Measurements from ENCODE around the gene LZTR1. TPM values are rescaled to one million over a fixed set of nuclear protein-coding genes. Genes with fewer than 3 reads are reported as not detected.

The LZTR1 gene
- total and polyA plus RNA-seq, 2 experiments from 2014 or later = 9.2 to 39.9 TPM

DNA sequence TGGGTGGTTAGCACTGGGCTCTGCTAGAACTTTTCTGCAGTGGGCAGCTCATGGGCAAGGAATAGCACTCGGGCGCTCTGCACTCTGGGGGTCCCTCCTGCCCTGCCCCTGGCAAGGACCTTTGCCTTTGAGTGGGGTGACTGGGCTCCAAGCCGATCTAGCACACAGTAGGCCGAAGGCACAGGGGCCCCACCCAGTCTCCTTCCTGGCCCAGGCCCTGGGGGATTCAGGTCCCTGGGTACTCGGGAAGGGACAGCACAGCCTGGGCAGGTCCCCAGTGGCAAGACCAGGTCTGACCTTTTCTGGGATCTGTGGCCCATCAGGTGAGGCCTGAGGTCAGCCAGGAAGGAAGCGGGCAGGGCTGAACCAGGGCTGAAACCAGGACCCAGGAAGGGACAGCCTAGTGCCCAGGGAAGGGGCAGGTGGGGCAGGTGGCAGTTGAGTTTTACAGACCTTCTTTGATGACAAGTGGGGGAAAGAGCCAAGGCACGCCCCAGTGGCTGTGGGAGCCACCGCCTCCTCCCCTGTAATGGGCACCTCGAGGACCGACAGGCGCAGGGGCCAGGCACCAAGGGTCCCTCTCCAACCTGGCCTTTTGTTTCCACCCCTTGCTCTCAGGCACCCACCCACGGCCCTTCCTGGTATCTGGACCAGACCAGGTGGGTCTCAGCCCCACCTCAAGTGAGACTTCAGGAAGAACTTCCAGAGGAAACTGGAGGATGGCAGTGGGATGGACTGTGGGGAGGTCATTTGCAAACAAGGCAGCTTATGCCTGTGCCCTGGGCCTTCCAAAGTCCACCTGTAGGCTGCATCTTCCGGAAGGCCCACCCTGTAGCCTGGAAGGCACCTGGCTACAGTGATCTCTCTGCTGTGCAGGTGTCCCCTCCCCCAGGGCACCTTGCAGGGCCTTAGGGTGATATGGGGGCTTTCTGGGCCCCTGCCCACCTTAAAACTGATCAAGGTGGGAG lies 15.9 kb upstream of the LZTR1 start:
- H3K4me1 Mint-ChIP-seq = peaks cover 22% of the 10 kb centered on the region
- H3K27ac Mint-ChIP-seq = no peak overlapping the region
- no peaks in the 10 kb centered on the region for H3K9me2 ChIP-seq (ENCODE audit: insufficient read depth)
- peak overlapping the region; percentile 59; the same call in 1 of the 3 replicates for H3K4me3 Mint-ChIP-seq
- no peak overlapping the region for H3K4me3 ChIP-seq
- peaks cover 3% of the 10 kb centered on the region; the same call in 1 of the 2 replicates for H3K4me1 ChIP-seq (ENCODE audit: insufficient read depth)
- no peak overlapping the region for H2AFZ ChIP-seq
- no peaks in the 10 kb centered on the region for H3F3A ChIP-seq (replicated peaks; ENCODE audit: low read depth)
- H3K79me2 ChIP-seq (replicated peaks; ENCODE audit: insufficient read depth) = no peaks in the 10 kb centered on the region
- no peaks in the 10 kb centered on the region for H3K36me3 ChIP-seq (ENCODE audit: insufficient read depth)
- no peaks in the 10 kb centered on the region; the same call in 2 of the 3 replicates for H3K36me3 Mint-ChIP-seq (ENCODE audit: low read depth)
- DNase-seq (ENCODE audit: low spot score) (no peak), ATAC-seq (no peak)
- H3K27ac ChIP-seq (ENCODE audit: low read depth) = no peak overlapping the region
- H3K4me2 ChIP-seq = peak overlapping the region; percentile 85; the same call in 1 of the 2 replicates
- H4K20me1 ChIP-seq (replicated peaks; ENCODE audit: insufficient read depth) = peaks cover 3% of the 10 kb centered on the region; the same call in 1 of the 2 replicates
- TF ChIP-seq, protein P1, sequence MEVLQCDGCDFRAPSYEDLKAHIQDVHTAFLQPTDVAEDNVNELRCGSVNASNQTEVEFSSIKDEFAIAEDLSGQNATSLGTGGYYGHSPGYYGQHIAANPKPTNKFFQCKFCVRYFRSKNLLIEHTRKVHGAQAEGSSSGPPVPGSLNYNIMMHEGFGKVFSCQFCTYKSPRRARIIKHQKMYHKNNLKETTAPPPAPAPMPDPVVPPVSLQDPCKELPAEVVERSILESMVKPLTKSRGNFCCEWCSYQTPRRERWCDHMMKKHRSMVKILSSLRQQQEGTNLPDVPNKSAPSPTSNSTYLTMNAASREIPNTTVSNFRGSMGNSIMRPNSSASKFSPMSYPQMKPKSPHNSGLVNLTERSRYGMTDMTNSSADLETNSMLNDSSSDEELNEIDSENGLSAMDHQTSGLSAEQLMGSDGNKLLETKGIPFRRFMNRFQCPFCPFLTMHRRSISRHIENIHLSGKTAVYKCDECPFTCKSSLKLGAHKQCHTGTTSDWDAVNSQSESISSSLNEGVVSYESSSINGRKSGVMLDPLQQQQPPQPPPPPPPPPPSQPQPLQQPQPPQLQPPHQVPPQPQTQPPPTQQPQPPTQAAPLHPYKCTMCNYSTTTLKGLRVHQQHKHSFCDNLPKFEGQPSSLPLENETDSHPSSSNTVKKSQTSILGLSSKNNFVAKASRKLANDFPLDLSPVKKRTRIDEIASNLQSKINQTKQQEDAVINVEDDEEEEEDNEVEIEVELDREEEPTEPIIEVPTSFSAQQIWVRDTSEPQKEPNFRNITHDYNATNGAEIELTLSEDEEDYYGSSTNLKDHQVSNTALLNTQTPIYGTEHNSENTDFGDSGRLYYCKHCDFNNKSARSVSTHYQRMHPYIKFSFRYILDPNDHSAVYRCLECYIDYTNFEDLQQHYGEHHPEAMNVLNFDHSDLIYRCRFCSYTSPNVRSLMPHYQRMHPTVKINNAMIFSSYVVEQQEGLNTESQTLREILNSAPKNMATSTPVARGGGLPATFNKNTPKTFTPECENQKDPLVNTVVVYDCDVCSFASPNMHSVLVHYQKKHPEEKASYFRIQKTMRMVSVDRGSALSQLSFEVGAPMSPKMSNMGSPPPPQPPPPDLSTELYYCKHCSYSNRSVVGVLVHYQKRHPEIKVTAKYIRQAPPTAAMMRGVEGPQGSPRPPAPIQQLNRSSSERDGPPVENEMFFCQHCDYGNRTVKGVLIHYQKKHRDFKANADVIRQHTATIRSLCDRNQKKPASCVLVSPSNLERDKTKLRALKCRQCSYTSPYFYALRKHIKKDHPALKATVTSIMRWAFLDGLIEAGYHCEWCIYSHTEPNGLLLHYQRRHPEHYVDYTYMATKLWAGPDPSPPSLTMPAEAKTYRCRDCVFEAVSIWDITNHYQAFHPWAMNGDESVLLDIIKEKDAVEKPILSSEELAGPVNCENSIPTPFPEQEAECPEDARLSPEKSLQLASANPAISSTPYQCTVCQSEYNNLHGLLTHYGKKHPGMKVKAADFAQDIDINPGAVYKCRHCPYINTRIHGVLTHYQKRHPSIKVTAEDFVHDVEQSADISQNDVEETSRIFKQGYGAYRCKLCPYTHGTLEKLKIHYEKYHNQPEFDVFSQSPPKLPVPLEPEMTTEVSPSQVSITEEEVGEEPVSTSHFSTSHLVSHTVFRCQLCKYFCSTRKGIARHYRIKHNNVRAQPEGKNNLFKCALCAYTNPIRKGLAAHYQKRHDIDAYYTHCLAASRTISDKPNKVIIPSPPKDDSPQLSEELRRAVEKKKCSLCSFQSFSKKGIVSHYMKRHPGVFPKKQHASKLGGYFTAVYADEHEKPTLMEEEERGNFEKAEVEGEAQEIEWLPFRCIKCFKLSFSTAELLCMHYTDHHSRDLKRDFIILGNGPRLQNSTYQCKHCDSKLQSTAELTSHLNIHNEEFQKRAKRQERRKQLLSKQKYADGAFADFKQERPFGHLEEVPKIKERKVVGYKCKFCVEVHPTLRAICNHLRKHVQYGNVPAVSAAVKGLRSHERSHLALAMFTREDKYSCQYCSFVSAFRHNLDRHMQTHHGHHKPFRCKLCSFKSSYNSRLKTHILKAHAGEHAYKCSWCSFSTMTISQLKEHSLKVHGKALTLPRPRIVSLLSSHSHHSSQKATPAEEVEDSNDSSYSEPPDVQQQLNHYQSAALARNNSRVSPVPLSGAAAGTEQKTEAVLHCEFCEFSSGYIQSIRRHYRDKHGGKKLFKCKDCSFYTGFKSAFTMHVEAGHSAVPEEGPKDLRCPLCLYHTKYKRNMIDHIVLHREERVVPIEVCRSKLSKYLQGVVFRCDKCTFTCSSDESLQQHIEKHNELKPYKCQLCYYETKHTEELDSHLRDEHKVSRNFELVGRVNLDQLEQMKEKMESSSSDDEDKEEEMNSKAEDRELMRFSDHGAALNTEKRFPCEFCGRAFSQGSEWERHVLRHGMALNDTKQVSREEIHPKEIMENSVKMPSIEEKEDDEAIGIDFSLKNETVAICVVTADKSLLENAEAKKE (CRISPR knock-in tag; IDR thresholded peaks at IDR 0.05) = no peak
- no peak for TF ChIP-seq POLR2AphosphoS5 (IDR thresholded peaks at IDR 0.05; ENCODE audit: low read depth)
- TF ChIP-seq ZNF331 (CRISPR knock-in tag; IDR thresholded peaks at IDR 0.05; ENCODE audit: low read depth) = no peak
- no peak for TF ChIP-seq NANOG (IDR thresholded peaks at IDR 0.05; ENCODE audit: borderline replicate concordance)
- TF ChIP-seq REST (IDR thresholded peaks at IDR 0.05; ENCODE audit: unreplicated experiment) = no peak
- TF ChIP-seq EZH2phosphoT487 (IDR thresholded peaks at IDR 0.05; ENCODE audit: unreplicated experiment) = no peak
- TF ChIP-seq STAT1 (IDR thresholded peaks at IDR 0.05; ENCODE audit: unreplicated experiment) = no peak
- no peak for TF ChIP-seq EZH2 (IDR thresholded peaks at IDR 0.05; ENCODE audit: low read depth, unreplicated experiment)
- no peak for TF ChIP-seq JUNB (IDR thresholded peaks at IDR 0.05; ENCODE audit: unreplicated experiment)
- TF ChIP-seq, protein P2, sequence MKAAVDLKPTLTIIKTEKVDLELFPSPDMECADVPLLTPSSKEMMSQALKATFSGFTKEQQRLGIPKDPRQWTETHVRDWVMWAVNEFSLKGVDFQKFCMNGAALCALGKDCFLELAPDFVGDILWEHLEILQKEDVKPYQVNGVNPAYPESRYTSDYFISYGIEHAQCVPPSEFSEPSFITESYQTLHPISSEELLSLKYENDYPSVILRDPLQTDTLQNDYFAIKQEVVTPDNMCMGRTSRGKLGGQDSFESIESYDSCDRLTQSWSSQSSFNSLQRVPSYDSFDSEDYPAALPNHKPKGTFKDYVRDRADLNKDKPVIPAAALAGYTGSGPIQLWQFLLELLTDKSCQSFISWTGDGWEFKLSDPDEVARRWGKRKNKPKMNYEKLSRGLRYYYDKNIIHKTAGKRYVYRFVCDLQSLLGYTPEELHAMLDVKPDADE (IDR thresholded peaks at IDR 0.05) = no peak
- peaks cover 90% of the 10 kb centered on the region for H3K27me3 ChIP-seq (ENCODE audit: insufficient read depth)
- H3K9me3 Mint-ChIP-seq = no peaks in the 10 kb centered on the region
- H3K27me3 Mint-ChIP-seq (ENCODE audit: insufficient read depth, low read depth, poor library complexity) = peaks cover 67% of the 10 kb centered on the region
